IMR-90 (cell line): ENCODE data around the gene GRK5.

Source experiments
- BHLHE40 ChIP-seq: fragments of 150-350 bp; IDR thresholded peaks from 2 replicates; pipeline ENCODE4 v1.6.1; 2016; ENCODE audit warnings: mild to moderate bottlenecking, low read depth, low read length
- CEBPB ChIP-seq: IDR thresholded peaks from 2 replicates; pipeline ENCODE4 v1.6.1; 2012; ENCODE audit warnings: low read depth, low read length, improper control_type of control experiment
- CTCF ChIP-seq: conservative IDR thresholded peaks from 2 replicates; pipeline ENCODE4 v1.5.1; 2012; ENCODE audit warnings: mild to moderate bottlenecking, low read depth, low read length, improper control_type of control experiment
- ELK1 ChIP-seq: fragments of 150-350 bp; IDR thresholded peaks from 2 replicates; pipeline ENCODE4 v1.6.1; 2016; ENCODE audit warnings: low read depth, mild to moderate bottlenecking, low read length, moderate library complexity, borderline replicate concordance
- FOS ChIP-seq: fragments of 150-350 bp; IDR thresholded peaks from 2 replicates; pipeline ENCODE4 v1.6.1; 2016; ENCODE audit warnings: low read depth, low read length
- MAFK ChIP-seq: IDR thresholded peaks from 2 replicates; pipeline ENCODE4 v1.6.1; 2012; ENCODE audit warnings: low read depth, low read length, improper control_type of control experiment
- MAZ ChIP-seq: IDR thresholded peaks from 2 replicates; pipeline ENCODE4 v1.6.1; 2012; ENCODE audit warnings: low read depth, mild to moderate bottlenecking, low read length, improper control_type of control experiment, moderate library complexity, borderline replicate concordance
- MXI1 ChIP-seq: IDR thresholded peaks from 2 replicates; pipeline ENCODE4 v1.6.1; 2012; ENCODE audit warnings: low read depth, mild to moderate bottlenecking, low read length, moderate library complexity, borderline replicate concordance
- POLR2A ChIP-seq: IDR thresholded peaks from 2 replicates; pipeline ENCODE4 v1.6.1; 2012; ENCODE audit warnings: mild to moderate bottlenecking, low read depth, low read length
- RAD21 ChIP-seq: IDR thresholded peaks from 2 replicates; pipeline ENCODE4 v1.6.1; 2012; ENCODE audit warnings: low read length, improper control_type of control experiment
- RCOR1 ChIP-seq: IDR thresholded peaks from 2 replicates; pipeline ENCODE4 v1.6.1; 2012; ENCODE audit warnings: mild to moderate bottlenecking, low read length, improper control_type of control experiment; ENCODE audit not compliant: insufficient replicate concordance
- RFX5 ChIP-seq: IDR thresholded peaks from 2 replicates; pipeline ENCODE4 v1.8.0; 2012; ENCODE audit warnings: low read depth, mild to moderate bottlenecking, low read length, moderate library complexity
- SMC3 ChIP-seq: fragments of 150-350 bp; IDR thresholded peaks from 2 replicates; pipeline ENCODE4 v1.6.1; 2016; ENCODE audit warnings: low read depth, mild to moderate bottlenecking, antibody characterized with exemption, low read length, moderate library complexity
- TF ChIP-seq, protein P1 (sequence below): fragments of 150-350 bp; IDR thresholded peaks from 2 replicates; pipeline ENCODE4 v1.6.1; 2017; ENCODE audit warnings: mild to moderate bottlenecking, antibody characterized with exemption, low read length, low read depth

DNA sequence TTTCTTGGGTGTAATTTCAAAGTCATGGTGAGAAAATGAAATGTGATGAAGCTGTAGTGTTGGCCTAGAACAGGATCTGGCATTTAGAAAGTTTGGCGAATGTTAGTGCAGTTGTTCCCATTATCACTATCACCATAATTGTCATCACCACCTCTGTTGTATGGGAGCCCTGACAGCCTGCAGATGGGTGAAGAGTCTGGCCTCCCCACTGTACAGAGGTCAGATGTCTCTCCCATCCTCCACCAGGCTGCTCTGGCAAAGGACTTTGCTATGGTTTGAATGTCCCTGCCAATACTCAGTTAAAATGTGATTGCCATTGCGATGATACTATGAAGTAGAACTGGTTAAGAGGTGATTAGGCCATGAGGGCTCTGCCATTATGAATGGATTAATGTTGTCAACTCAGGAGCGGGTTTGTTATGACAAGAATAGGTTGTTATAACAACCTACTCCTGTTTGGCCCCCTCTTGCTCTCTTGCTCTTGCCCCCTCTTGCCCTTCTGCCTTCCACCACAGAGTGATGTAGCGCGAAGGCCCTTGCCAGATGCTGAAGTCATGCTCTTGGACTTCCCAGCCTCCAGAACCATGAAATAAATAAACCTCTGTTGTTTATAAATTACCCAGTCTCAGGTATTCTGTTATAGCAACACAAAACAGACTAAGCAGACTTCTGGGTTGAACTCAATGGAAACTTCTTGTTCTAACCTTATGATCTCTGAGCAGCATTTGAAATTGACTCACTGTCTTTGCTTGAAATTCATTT lies 90.0 kb downstream of the GRK5 start:
- TF ChIP-seq CTCF (no peak), BHLHE40 (no peak), FOS (no peak), POLR2A (no peak), MXI1 (no peak), RCOR1 (no peak), CEBPB (no peak), ELK1 (no peak), SMC3 (no peak), RFX5 (no peak), MAFK (no peak), RAD21 (no peak), MAZ (0 out of 2 replicates have a peak, but pooled peaks have one; percentile 20)
- TF ChIP-seq, protein P1, sequence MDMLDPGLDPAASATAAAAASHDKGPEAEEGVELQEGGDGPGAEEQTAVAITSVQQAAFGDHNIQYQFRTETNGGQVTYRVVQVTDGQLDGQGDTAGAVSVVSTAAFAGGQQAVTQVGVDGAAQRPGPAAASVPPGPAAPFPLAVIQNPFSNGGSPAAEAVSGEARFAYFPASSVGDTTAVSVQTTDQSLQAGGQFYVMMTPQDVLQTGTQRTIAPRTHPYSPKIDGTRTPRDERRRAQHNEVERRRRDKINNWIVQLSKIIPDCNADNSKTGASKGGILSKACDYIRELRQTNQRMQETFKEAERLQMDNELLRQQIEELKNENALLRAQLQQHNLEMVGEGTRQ, result no peak
